Measurements from ENCODE around the gene CRTAC1.

DNA sequence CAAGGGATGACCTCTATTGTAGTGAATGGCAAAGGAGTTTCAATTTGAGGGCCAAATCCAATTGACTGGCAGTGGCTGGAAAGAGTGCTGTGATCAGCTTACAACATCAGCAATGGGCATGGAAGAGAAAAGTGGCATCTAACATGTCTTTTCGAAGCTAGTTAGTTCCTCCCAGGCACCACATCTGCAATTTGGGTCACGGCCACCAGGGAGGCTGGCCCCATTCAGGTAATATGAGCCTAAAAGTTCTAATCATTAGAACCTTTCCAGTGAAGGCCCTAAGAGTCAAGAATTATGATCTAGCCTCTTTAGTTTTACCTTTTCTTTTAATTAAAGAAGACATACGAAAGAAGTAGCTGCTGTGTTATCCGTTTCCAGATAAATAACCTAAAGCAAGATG lies 17.3 kb downstream of the CRTAC1 start:
- TF ChIP-seq CTCF (IDR thresholded peaks at IDR 0.05) (no peak), EP300 (IDR thresholded peaks at IDR 0.05) (no peak), POLR2A (IDR thresholded peaks at IDR 0.05) (no peak)
